NOMO-1 (cell line): ENCODE data around the gene LTO1.
"Not testable (repeated sequence)": the region's sequence is repeated elsewhere in the genome, so short reads cannot be mapped to it uniquely, and the experiment has no call there.

Experiments used
- DNase-seq, 2 experiments: peaks; one replicate each; lab custom pipeline; 2025; ENCODE audit not compliant: unreplicated experiment in 2 of 2; lab: John Stamatoyannopoulos, UW

LTO1 gene

GRCh38 chr11:69702239-69702691, 27.1 kb upstream of the LTO1 start:
- DNase-seq = no peak

- no peak for DNase-seq
Measured at GRCh38 chr11:69700278-69701140, 25.4 kb upstream of the LTO1 start.

- no peak for DNase-seq
Measured at GRCh38 chr11:69699213-69699612, 24.1 kb upstream of the LTO1 start.

GRCh38 chr11:69698362-69698761, 23.2 kb upstream of the LTO1 start:
- DNase-seq = no peak

GRCh38 chr11:69697861-69698260, 22.7 kb upstream of the LTO1 start:
- DNase-seq = no peak

- DNase-seq = no peak
Measured at GRCh38 chr11:69697469-69697843, 22.3 kb upstream of the LTO1 start.

- DNase-seq = no peak
Measured at GRCh38 chr11:69696749-69697468, 21.8 kb upstream of the LTO1 start.

GRCh38 chr11:69695995-69696394, 20.8 kb upstream of the LTO1 start:
- DNase-seq = not testable (repeated sequence)

GRCh38 chr11:69695581-69695980, 20.4 kb upstream of the LTO1 start:
- DNase-seq = no peak

- no peak for DNase-seq
Measured at GRCh38 chr11:69694781-69695180, 19.6 kb upstream of the LTO1 start.

- DNase-seq = no peak
Measured at GRCh38 chr11:69692422-69692821, 17.3 kb upstream of the LTO1 start.

GRCh38 chr11:69691463-69691862, 16.3 kb upstream of the LTO1 start:
- DNase-seq = no peak

GRCh38 chr11:69689484-69690319, 14.5 kb upstream of the LTO1 start:
- no peak for DNase-seq

GRCh38 chr11:69687969-69688771, 13.0 kb upstream of the LTO1 start:
- not testable (repeated sequence) for DNase-seq

- no peak for DNase-seq
Measured at GRCh38 chr11:69686856-69687255, 11.7 kb upstream of the LTO1 start.

- DNase-seq = no peak
Measured at GRCh38 chr11:69686452-69686851, 11.3 kb upstream of the LTO1 start.

- DNase-seq = no peak
Measured at GRCh38 chr11:69685348-69685747, 10.2 kb upstream of the LTO1 start.

- DNase-seq = no peak
Measured at GRCh38 chr11:69684651-69685050, 9.5 kb upstream of the LTO1 start.

GRCh38 chr11:69683764-69684333, 8.7 kb upstream of the LTO1 start:
- DNase-seq = no peak
